ENCODE measurements around the gene MEP1B. TPM values are rescaled to one million over a fixed set of nuclear protein-coding genes. Genes with fewer than 3 reads are reported as not detected.

Gene MEP1B
- total and polyA plus RNA-seq, 2 donors = 0.11 to 0.19 TPM

DNA sequence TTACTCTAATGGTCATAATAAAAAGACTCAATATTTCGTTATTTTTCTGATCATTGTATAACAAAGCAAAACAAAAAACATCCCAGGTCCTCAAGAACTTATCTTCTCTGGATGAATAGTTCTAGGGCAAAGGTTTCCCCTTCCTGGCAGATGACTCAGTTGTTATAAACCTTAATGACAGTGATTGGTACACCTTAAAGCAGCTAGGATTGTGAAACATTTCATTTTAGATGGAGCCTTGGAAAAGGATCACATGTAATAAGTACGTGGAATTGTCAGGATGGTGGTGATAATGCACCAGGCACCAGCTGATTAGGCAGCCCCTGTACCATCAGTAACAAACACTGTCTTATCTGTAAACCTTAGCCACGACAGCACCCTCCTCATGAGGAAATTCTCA lies 47.2 kb downstream of the MEP1B start:
- no peak overlapping the region for H3K27ac ChIP-seq (ENCODE audit: low read depth in 1 of 2, low read length in 1 of 2)
- DNase-seq (ENCODE audit: low read depth in 6 of 9, low spot score in 9 of 9) = no peak
- no peaks in the 10 kb centered on the region for H3K9me3 ChIP-seq (ENCODE audit: control insufficient read depth in 2 of 2, insufficient read depth in 1 of 2, low read length in 1 of 2)
- no peaks in the 10 kb centered on the region for H3K27me3 ChIP-seq (ENCODE audit: control insufficient read depth in 2 of 2, insufficient read depth in 1 of 2, low read length in 1 of 2)
- WGBS = 87% methylated on average over 3 of the region's 3 CpGs
- H3K4me3 ChIP-seq (ENCODE audit: low read length in 2 of 2) = no peak overlapping the region
- H3K36me3 ChIP-seq (ENCODE audit: control insufficient read depth in 2 of 2, insufficient read depth in 2 of 2, low read length in 1 of 2) = no peaks in the 10 kb centered on the region
- no peaks in the 10 kb centered on the region for H3K4me1 ChIP-seq (ENCODE audit: control insufficient read depth in 2 of 2, insufficient read depth in 2 of 2, low read length in 2 of 2)

DNA sequence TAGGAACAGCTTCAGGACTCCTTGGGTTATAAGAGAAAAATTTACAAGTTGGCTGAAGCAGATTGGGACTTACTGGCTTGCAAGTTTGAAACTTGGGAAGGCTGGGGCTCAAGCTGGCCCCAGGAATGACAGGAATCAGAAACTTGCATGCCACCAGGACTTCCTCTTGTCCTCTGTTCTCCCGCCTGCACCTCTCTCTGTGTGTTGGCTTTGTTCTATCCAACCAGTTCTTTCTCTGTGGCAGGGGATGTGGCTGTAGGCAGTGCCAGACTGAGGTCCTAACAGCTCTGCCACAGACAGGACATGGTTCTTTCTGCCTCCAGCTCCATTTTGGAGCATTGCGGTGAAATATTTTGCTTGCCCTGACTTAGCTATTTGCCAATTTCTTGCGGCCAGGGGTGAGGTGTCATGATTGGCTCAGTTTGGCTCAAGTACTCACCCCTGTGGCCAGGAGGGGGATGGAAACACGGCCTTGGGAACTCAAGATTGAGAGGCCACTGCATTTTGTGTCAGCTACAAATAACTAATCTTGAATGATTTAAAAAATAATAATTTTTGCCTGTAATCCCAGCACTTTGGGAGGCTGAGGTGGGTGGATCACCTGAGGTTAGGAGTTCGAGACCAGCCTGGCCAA lies 48.9 kb downstream of the MEP1B start:
- no peaks in the 10 kb centered on the region for H3K4me1 ChIP-seq (ENCODE audit: control insufficient read depth in 2 of 2, insufficient read depth in 2 of 2, low read length in 2 of 2)
- no peak overlapping the region for H3K27ac ChIP-seq (ENCODE audit: low read depth in 1 of 2, low read length in 1 of 2)
- H3K4me3 ChIP-seq (ENCODE audit: low read length in 2 of 2) = no peak overlapping the region
- H3K9me3 ChIP-seq (ENCODE audit: control insufficient read depth in 2 of 2, insufficient read depth in 1 of 2, low read length in 1 of 2) = no peaks in the 10 kb centered on the region
- no peak for DNase-seq (ENCODE audit: low read depth in 6 of 9, low spot score in 9 of 9)
- whole genome bisulfite sequencing = 95% methylated on average over 5 of the region's 5 CpGs
- H3K27me3 ChIP-seq (ENCODE audit: control insufficient read depth in 2 of 2, insufficient read depth in 1 of 2, low read length in 1 of 2) = no peaks in the 10 kb centered on the region
- H3K36me3 ChIP-seq (ENCODE audit: control insufficient read depth in 2 of 2, insufficient read depth in 2 of 2, low read length in 1 of 2) = no peaks in the 10 kb centered on the region

DNA sequence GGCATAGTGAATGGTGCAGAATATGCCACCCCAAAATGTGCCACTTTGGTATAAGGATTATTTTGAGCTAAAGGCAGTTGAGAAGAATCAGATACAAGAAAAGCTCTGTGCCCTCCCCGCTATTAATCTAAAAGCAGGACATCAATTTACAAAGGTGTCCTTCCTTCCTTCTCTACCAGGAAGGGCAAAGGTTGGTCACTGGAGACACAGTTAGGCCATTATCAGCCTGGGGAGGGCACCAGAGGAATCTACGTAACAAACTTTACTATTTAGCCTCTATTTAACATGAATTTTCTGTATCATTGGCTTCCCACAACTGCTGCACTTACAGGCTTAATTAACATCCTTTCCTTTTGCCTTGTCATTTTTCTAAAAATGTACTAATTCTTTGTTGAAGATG lies 52.6 kb downstream of the MEP1B start:
- no peak for DNase-seq (ENCODE audit: low read depth in 6 of 9, low spot score in 9 of 9)
- Histone ChIP-seq H3K27ac (ENCODE audit: low read depth in 1 of 2, low read length in 1 of 2) (no peak overlapping the region), H3K4me3 (ENCODE audit: low read length in 2 of 2) (no peak overlapping the region), H3K27me3 (ENCODE audit: control insufficient read depth in 2 of 2, insufficient read depth in 1 of 2, low read length in 1 of 2) (no peaks in the 10 kb centered on the region), H3K36me3 (ENCODE audit: control insufficient read depth in 2 of 2, insufficient read depth in 2 of 2, low read length in 1 of 2) (no peaks in the 10 kb centered on the region), H3K9me3 (ENCODE audit: control insufficient read depth in 2 of 2, insufficient read depth in 1 of 2, low read length in 1 of 2) (no peaks in the 10 kb centered on the region), H3K4me1 (ENCODE audit: control insufficient read depth in 2 of 2, insufficient read depth in 2 of 2, low read length in 2 of 2) (no peaks in the 10 kb centered on the region)
- WGBS = 95% methylated on average over 2 of the region's 2 CpGs

GRCh38 chr18:32243358-32243757 lies 53.5 kb downstream of the MEP1B start:
- H3K27ac ChIP-seq (ENCODE audit: low read depth in 1 of 2, low read length in 1 of 2) = no peak overlapping the region
- no peak for DNase-seq (ENCODE audit: low read depth in 6 of 9, low spot score in 9 of 9)
- H3K4me1 ChIP-seq (ENCODE audit: control insufficient read depth in 2 of 2, insufficient read depth in 2 of 2, low read length in 2 of 2) = no peaks in the 10 kb centered on the region
- H3K27me3 ChIP-seq (ENCODE audit: control insufficient read depth in 2 of 2, insufficient read depth in 1 of 2, low read length in 1 of 2) = no peaks in the 10 kb centered on the region
- no peaks in the 10 kb centered on the region for H3K36me3 ChIP-seq (ENCODE audit: control insufficient read depth in 2 of 2, insufficient read depth in 2 of 2, low read length in 1 of 2)
- no peaks in the 10 kb centered on the region for H3K9me3 ChIP-seq (ENCODE audit: control insufficient read depth in 2 of 2, insufficient read depth in 1 of 2, low read length in 1 of 2)
- no peak overlapping the region for H3K4me3 ChIP-seq (ENCODE audit: low read length in 2 of 2)
- WGBS = 94% methylated on average over 6 of the region's 6 CpGs

DNA sequence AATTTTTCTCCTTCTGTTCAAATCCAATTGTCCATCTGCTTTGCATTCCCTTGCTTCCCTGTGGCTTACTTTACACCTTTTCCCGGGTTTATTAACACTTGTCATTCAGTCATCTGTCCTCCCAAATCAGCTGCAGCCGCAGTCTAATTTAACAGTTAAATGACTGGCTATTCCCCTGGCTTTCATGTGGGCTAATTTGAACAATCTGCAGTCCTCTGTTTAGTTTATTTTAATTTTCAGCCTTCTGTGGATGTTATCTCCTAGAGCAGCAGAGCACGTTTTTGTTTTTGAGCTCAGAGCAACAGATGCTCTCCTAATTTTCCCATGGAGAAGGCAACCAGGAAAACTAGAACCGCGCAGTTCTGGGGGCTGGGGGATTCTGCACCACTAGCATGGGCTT lies 55.0 kb downstream of the MEP1B start:
- Histone ChIP-seq H3K27ac (ENCODE audit: low read depth in 1 of 2, low read length in 1 of 2) (no peak overlapping the region), H3K4me3 (ENCODE audit: low read length in 2 of 2) (no peak overlapping the region), H3K27me3 (ENCODE audit: control insufficient read depth in 2 of 2, insufficient read depth in 1 of 2, low read length in 1 of 2) (no peaks in the 10 kb centered on the region), H3K36me3 (ENCODE audit: control insufficient read depth in 2 of 2, insufficient read depth in 2 of 2, low read length in 1 of 2) (no peaks in the 10 kb centered on the region), H3K4me1 (ENCODE audit: control insufficient read depth in 2 of 2, insufficient read depth in 2 of 2, low read length in 2 of 2) (no peaks in the 10 kb centered on the region), H3K9me3 (ENCODE audit: control insufficient read depth in 2 of 2, insufficient read depth in 1 of 2, low read length in 1 of 2) (no peaks in the 10 kb centered on the region)
- no peak for DNase-seq (ENCODE audit: low read depth in 6 of 9, low spot score in 9 of 9)
- WGBS = 95% methylated on average over 5 of the region's 5 CpGs

GRCh38 chr18:32249147-32249929 lies 59.5 kb downstream of the MEP1B start:
- Histone ChIP-seq H3K27me3 (ENCODE audit: control insufficient read depth in 2 of 2, insufficient read depth in 1 of 2, low read length in 1 of 2) (no peaks in the 10 kb centered on the region), H3K36me3 (ENCODE audit: control insufficient read depth in 2 of 2, insufficient read depth in 2 of 2, low read length in 1 of 2) (no peaks in the 10 kb centered on the region), H3K4me1 (ENCODE audit: control insufficient read depth in 2 of 2, insufficient read depth in 2 of 2, low read length in 2 of 2) (no peaks in the 10 kb centered on the region), H3K4me3 (ENCODE audit: low read length in 2 of 2) (no peak overlapping the region), H3K9me3 (ENCODE audit: control insufficient read depth in 2 of 2, insufficient read depth in 1 of 2, low read length in 1 of 2) (no peaks in the 10 kb centered on the region), H3K27ac (ENCODE audit: low read depth in 1 of 2, low read length in 1 of 2) (no peak overlapping the region)
- WGBS = 93% methylated on average over 8 of the region's 8 CpGs
- no peak for DNase-seq (ENCODE audit: low read depth in 6 of 9, low spot score in 9 of 9)

DNA sequence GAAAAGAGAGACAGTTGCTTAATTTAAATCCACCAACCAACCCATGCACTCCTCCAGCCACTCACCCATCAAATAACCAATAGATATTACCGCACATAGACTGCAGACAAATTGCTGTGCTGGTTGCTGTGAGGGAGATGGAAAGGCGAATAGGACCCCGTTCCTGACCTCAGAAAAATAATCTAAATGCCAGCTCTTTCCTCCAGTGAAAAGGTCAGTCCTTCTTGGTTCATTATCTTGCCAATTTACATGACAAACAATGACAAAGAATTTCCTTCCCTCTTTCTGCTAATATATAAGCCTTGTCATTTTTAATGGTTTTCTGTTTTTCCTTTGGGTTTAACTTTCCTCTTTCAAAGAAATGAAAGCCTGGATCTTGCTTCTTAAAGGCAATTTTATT lies 61.6 kb downstream of the MEP1B start:
- no peak for DNase-seq (ENCODE audit: low read depth in 6 of 9, low spot score in 9 of 9)
- WGBS = 48% methylated on average over 3 of the region's 3 CpGs

DNA sequence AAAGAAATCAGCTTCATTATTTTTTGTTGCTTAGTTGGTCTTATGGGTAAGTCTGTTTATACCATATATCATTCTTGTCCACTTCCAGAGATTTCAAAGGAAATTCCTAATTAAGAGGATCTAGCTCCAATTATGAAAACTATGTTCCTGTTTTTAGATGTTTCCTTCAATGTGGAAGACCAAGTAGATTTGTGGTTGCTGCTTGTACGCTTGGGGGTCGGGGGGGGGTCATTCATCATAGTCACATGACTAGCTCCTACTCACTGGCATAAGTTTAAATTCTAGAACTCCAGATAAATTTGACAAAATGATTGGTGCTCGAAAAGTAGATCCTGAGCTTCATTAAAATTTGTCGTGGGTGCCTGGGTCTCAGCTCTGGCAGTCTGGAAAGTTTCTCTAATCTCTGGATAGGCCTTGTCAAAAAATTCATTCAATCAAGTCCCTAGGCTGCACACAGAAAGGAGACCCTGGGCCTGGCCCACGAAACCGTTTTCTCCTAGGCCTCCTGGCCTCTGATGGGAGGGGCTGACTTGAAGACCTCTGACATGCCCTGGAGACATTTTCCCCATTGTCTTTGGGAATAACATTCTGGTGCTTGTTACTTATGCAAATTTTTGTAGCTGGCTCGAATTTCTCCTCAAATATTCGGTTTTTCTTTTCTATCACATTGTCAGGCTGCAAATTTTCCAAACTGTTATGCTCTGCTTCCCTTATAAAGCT lies 62.5 kb downstream of the MEP1B start:
- no peak overlapping the region for H3K27ac ChIP-seq (ENCODE audit: low read depth in 1 of 2, low read length in 1 of 2)
- no peaks in the 10 kb centered on the region for H3K27me3 ChIP-seq (ENCODE audit: control insufficient read depth in 2 of 2, insufficient read depth in 1 of 2, low read length in 1 of 2)
- WGBS = 66% methylated on average over 8 of the region's 8 CpGs
- no peaks in the 10 kb centered on the region for H3K9me3 ChIP-seq (ENCODE audit: control insufficient read depth in 2 of 2, insufficient read depth in 1 of 2, low read length in 1 of 2)
- no peaks in the 10 kb centered on the region for H3K4me1 ChIP-seq (ENCODE audit: control insufficient read depth in 2 of 2, insufficient read depth in 2 of 2, low read length in 2 of 2)
- H3K36me3 ChIP-seq (ENCODE audit: control insufficient read depth in 2 of 2, insufficient read depth in 2 of 2, low read length in 1 of 2) = no peaks in the 10 kb centered on the region
- no peak overlapping the region for H3K4me3 ChIP-seq (ENCODE audit: low read length in 2 of 2)
- no peak for DNase-seq (ENCODE audit: low read depth in 6 of 9, low spot score in 9 of 9)

More for the DNA sequence above, 61.6 kb downstream of the MEP1B start:
- Histone ChIP-seq H3K36me3 (ENCODE audit: control insufficient read depth in 2 of 2, insufficient read depth in 2 of 2, low read length in 1 of 2) (no peaks in the 10 kb centered on the region), H3K4me3 (ENCODE audit: low read length in 2 of 2) (no peak overlapping the region), H3K4me1 (ENCODE audit: control insufficient read depth in 2 of 2, insufficient read depth in 2 of 2, low read length in 2 of 2) (no peaks in the 10 kb centered on the region), H3K9me3 (ENCODE audit: control insufficient read depth in 2 of 2, insufficient read depth in 1 of 2, low read length in 1 of 2) (no peaks in the 10 kb centered on the region), H3K27me3 (ENCODE audit: control insufficient read depth in 2 of 2, insufficient read depth in 1 of 2, low read length in 1 of 2) (no peaks in the 10 kb centered on the region), H3K27ac (ENCODE audit: low read depth in 1 of 2, low read length in 1 of 2) (no peak overlapping the region)

DNA sequence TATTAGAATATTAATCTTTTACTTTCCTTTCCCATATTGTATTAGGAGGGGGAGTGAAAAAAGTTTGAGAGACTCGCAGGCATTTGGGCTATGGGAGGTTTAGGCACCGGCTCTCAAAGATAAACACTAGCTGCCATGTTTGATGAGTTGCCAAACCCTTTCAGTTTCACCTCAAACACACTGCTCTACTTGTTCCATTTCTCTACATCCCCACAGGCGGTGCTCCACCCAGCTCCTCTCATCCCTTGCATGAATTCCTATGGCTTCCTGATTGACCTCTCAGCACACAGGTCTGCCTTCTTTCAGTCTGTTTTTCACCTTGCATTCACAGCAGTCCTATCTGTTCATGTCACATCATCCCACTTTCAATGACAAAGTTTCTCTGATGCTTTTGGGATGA lies 65.7 kb downstream of the MEP1B start:
- Histone ChIP-seq H3K27me3 (ENCODE audit: control insufficient read depth in 2 of 2, insufficient read depth in 1 of 2, low read length in 1 of 2) (no peaks in the 10 kb centered on the region), H3K4me1 (ENCODE audit: control insufficient read depth in 2 of 2, insufficient read depth in 2 of 2, low read length in 2 of 2) (no peaks in the 10 kb centered on the region), H3K9me3 (ENCODE audit: control insufficient read depth in 2 of 2, insufficient read depth in 1 of 2, low read length in 1 of 2) (no peaks in the 10 kb centered on the region), H3K27ac (ENCODE audit: low read depth in 1 of 2, low read length in 1 of 2) (no peak overlapping the region), H3K4me3 (ENCODE audit: low read length in 2 of 2) (no peak overlapping the region), H3K36me3 (ENCODE audit: control insufficient read depth in 2 of 2, insufficient read depth in 2 of 2, low read length in 1 of 2) (no peaks in the 10 kb centered on the region)
- no peak for DNase-seq (ENCODE audit: low read depth in 6 of 9, low spot score in 9 of 9)
- 94% methylated on average over 3 of the region's 3 CpGs for WGBS

Measured in thymus (tissue), 11 donors.